AG09309 (cell line): ENCODE results near the gene COX11.
A peak's percentile ranks its signal among the peaks of the same experiment; 100 is the strongest.

ENCODE experiments used
- DNase-seq: peaks from one replicate; pipeline ENCODE4 v3.0.0-alpha.2; 2010; ENCODE audit warnings: low read depth
- H3K4me3 ChIP-seq: 2 replicates; pipeline ENCODE4 v1.5.1; 2011; ENCODE audit warnings: mild to moderate bottlenecking, low read depth, low read length, moderate library complexity; ENCODE audit not compliant: control insufficient read depth
- CTCF ChIP-seq: IDR thresholded peaks from 2 replicates; pipeline ENCODE4 v1.5.1; 2011; ENCODE audit warnings: mild to moderate bottlenecking, low read depth, low read length, inconsistent platforms; ENCODE audit not compliant: insufficient read depth, control insufficient read depth; ENCODE audit errors: missing control alignments

The COX11 gene

GRCh38 chr17:54948380-54948779, 20.1 kb downstream of the COX11 start:
- TF ChIP-seq CTCF: no peak
- peak; percentile 44 for DNase-seq
- no peak overlapping the region for H3K4me3 ChIP-seq

- no peak for TF ChIP-seq CTCF
Measured at GRCh38 chr17:54947396-54947795, 21.1 kb downstream of the COX11 start.

GRCh38 chr17:54945671-54946070, 22.8 kb downstream of the COX11 start:
- H3K4me3 ChIP-seq: no peak overlapping the region
- no peak for DNase-seq
- no peak for TF ChIP-seq CTCF

More at GRCh38 chr17:54947396-54947795, 21.1 kb downstream of the COX11 start:
- no peak for DNase-seq
- H3K4me3 ChIP-seq: no peak overlapping the region

- no peak for TF ChIP-seq CTCF
- no peak overlapping the region for H3K4me3 ChIP-seq
- no peak for DNase-seq
Measured at GRCh38 chr17:54945231-54945630, 23.2 kb downstream of the COX11 start.

GRCh38 chr17:54944796-54945195, 23.7 kb downstream of the COX11 start:
- no peak for TF ChIP-seq CTCF
- H3K4me3 ChIP-seq: no peak overlapping the region
- DNase-seq: no peak

GRCh38 chr17:54941285-54941684, 27.2 kb downstream of the COX11 start:
- TF ChIP-seq CTCF: no peak
- DNase-seq: no peak
- H3K4me3 ChIP-seq: no peak overlapping the region

GRCh38 chr17:54937426-54937825, 31.0 kb downstream of the COX11 start:
- H3K4me3 ChIP-seq: no peak overlapping the region
- no peak for TF ChIP-seq CTCF
- DNase-seq: no peak
